ENCODE measurements around the gene ELAVL1. TPM values are rescaled to one million over a fixed set of nuclear protein-coding genes. Genes with fewer than 3 reads are reported as not detected.

Gene ELAVL1
- total and polyA plus RNA-seq, 12 donors, result 12.8 to 78.9 (median 44.6) TPM

DNA sequence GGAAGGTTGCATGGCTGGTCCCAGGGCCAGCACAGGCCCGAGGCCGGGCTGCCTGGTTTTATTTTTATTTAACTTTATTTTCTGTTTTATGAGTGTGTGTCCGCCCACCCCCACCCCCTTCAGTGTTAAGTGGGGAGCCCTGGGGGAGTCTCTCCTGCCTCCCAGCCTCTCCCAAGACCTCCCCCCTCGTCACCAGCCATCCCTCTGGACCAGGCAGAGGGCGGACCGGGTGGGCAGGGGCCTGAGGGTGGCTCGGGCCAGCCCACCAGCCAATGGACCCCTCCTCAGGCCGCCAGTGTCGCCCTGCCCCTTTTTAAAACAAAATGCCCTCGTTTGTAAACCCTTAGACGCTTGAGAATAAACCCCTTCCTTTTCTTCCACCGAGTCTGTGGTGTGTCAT is 91.3 kb downstream of the ELAVL1 start:
- intact Hi-C loops (cut with DNase I), result no loop called here
- no peak overlapping the region for H3K4me3 ChIP-seq
- peaks cover 12 to 14% of the 10 kb centered on the region in 2 donors for H3K4me1 ChIP-seq (replicated peaks in 1 of 2)
- no peak overlapping the region for H3K27ac ChIP-seq
- WGBS, 4 donors, result 49 to 65% (median 60%) methylated on average over 9 to 12 of the region's 12 CpGs
- H3K9me3 ChIP-seq (replicated peaks in 1 of 3), result no peaks in the 10 kb centered on the region
- peaks cover 0 to 35% of the 10 kb centered on the region in 2 donors for H3K36me3 ChIP-seq (replicated peaks in 1 of 2)
- no peak for TF ChIP-seq POLR2A (IDR thresholded peaks at IDR 0.05)
- TF ChIP-seq, protein P1, sequence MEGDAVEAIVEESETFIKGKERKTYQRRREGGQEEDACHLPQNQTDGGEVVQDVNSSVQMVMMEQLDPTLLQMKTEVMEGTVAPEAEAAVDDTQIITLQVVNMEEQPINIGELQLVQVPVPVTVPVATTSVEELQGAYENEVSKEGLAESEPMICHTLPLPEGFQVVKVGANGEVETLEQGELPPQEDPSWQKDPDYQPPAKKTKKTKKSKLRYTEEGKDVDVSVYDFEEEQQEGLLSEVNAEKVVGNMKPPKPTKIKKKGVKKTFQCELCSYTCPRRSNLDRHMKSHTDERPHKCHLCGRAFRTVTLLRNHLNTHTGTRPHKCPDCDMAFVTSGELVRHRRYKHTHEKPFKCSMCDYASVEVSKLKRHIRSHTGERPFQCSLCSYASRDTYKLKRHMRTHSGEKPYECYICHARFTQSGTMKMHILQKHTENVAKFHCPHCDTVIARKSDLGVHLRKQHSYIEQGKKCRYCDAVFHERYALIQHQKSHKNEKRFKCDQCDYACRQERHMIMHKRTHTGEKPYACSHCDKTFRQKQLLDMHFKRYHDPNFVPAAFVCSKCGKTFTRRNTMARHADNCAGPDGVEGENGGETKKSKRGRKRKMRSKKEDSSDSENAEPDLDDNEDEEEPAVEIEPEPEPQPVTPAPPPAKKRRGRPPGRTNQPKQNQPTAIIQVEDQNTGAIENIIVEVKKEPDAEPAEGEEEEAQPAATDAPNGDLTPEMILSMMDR (IDR thresholded peaks at IDR 0.05), result no peak
- DNase-seq, result no peak
- H3K27me3 ChIP-seq, result peaks cover 25% of the 10 kb centered on the region

DNA sequence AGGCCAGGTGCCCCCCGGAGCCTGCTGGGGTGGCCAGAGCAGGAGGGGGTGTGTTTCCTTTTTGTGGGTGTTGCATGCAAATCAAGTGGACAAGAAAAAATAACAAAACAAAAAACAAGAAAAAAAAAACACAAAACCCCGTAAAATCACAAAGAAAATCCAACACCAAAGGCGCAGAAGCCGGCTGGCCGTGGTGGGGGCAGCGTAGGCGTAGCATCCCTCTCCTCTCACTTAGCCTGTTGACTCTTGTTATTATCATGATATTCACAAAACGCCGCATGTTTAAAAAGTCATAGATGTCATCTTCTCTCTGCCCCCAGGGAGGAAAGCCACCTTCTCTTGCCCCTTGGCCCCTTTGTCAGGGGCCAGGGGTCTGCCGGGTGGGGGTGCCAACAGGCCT is 91.8 kb downstream of the ELAVL1 start:
- peaks cover 0 to 35% of the 10 kb centered on the region in 2 donors for H3K36me3 ChIP-seq (replicated peaks in 1 of 2)
- WGBS, 4 donors, result 83 to 87% (median 87%) methylated on average over 10 of the region's 10 CpGs

DNA sequence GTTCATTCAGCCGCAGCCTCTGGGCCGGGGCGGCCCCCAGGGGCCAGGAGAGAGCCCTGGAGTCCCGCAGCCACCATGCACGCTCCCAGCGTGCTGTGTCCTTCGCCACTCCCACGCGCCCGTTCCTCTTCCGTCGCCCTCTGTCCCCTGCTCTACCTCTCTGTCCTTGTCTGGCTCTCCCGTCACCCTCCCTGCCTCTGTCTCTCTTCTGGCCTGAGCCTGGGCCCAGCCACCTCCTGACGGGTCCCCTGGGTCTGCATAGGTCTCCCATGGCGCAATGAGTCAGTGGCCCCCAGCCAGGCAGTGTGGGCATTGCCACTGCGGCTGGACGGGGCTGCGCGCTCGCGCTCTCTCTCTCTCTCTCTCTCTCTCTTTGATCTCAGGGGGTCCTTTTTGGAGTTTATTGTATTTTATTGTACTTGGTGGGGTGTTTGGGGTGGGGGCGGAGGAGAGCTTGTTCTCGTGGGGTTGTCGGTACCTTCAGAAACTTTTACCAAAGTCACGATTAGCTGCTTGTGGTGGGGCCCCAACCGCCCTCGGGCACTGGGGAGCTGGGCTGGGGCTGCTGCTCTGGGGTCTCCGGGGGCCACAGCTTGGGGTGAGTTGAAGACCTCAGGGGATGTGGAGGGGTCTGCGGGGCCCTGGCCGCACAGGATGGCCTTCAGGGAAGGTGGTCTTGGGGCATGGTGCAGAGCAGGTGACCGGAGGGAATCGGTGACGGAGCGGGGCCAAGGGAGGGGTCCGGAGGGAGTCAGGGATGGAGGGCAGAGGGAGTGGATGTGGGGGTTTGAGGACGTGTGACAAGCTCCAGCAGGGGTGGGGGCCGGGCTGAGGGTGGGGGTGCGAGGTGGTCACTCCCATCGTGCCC is 92.5 kb downstream of the ELAVL1 start:
- Histone ChIP-seq H3K9me3 (replicated peaks in 1 of 3) (no peaks in the 10 kb centered on the region), H3K27ac (no peak overlapping the region), H3K36me3 (replicated peaks in 1 of 2) (peaks cover 0 to 35% of the 10 kb centered on the region in 2 donors), H3K27me3 (peaks cover 18% of the 10 kb centered on the region), H3K4me3 (no peak overlapping the region), H3K4me1 (replicated peaks in 1 of 2) (peaks cover 12 to 18% of the 10 kb centered on the region in 2 donors)
- intact Hi-C loops (cut with DNase I), result no loop called here
- DNase-seq, result peak in 2 of 7 donors; percentile 25 to 55
- TF ChIP-seq, protein P1 (IDR thresholded peaks at IDR 0.05), result no peak
- TF ChIP-seq POLR2A (IDR thresholded peaks at IDR 0.05), result no peak
- WGBS, 4 donors, result 92 to 95% (median 94%) methylated on average over 36 to 39 of the region's 39 CpGs

More for the DNA sequence above, 91.8 kb downstream of the ELAVL1 start:
- no peak for DNase-seq
- TF ChIP-seq, protein P1 (IDR thresholded peaks at IDR 0.05), result no peak
- TF ChIP-seq POLR2A (IDR thresholded peaks at IDR 0.05), result no peak
- Histone ChIP-seq H3K9me3 (replicated peaks in 1 of 3) (no peaks in the 10 kb centered on the region), H3K27me3 (peaks cover 23% of the 10 kb centered on the region), H3K4me3 (no peak overlapping the region), H3K27ac (no peak overlapping the region), H3K4me1 (replicated peaks in 1 of 2) (peaks cover 12 to 14% of the 10 kb centered on the region in 2 donors)
- intact Hi-C loops (cut with DNase I), result no loop called here

DNA sequence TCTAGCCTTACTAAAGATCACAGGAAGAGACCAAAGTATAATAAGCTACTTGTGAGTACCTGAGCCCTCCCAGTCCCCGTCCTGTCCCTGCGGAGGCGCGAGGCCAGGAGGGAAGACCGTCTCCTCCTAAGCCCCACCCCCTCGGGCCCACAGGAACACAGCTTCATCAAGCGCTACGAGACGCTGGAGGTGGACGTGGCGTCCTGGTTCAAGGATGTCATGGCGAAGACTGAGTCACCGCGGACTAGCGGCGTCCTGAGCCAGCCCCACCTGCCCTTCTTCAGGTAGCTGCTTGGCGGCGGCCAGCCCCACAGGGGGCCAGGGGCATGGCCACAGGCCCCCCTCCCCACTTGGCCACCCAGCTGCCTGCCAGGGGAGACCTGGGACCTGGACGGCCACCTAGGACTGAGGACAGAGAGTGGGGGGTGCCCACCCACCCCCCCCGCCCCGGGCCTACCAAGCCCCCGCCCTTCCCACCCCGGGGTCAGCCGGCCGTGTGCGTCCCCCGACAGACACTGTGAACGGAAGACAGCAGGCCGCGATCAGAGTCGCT is 93.2 kb downstream of the ELAVL1 start:
- Histone ChIP-seq H3K4me1 (replicated peaks in 1 of 2) (peaks cover 7 to 19% of the 10 kb centered on the region in 2 donors), H3K9me3 (replicated peaks in 1 of 3) (no peaks in the 10 kb centered on the region), H3K27me3 (peaks cover 11% of the 10 kb centered on the region), H3K27ac (no peak overlapping the region), H3K4me3 (no peak overlapping the region), H3K36me3 (replicated peaks in 1 of 2) (peaks cover 0 to 35% of the 10 kb centered on the region in 2 donors)
- TF ChIP-seq POLR2A (IDR thresholded peaks at IDR 0.05), result no peak
- TF ChIP-seq, protein P1 (IDR thresholded peaks at IDR 0.05), result no peak
- WGBS, 4 donors, result 86 to 95% (median 90%) methylated on average over 13 to 31 of the region's 31 CpGs
- peak in 2 of 7 donors; percentile 23 to 52 for DNase-seq
- intact Hi-C loops (cut with DNase I), result no loop called here

Data from adrenal gland (tissue), 12 donors.